Measurements from ENCODE around the gene PPP1R3G.

DNA sequence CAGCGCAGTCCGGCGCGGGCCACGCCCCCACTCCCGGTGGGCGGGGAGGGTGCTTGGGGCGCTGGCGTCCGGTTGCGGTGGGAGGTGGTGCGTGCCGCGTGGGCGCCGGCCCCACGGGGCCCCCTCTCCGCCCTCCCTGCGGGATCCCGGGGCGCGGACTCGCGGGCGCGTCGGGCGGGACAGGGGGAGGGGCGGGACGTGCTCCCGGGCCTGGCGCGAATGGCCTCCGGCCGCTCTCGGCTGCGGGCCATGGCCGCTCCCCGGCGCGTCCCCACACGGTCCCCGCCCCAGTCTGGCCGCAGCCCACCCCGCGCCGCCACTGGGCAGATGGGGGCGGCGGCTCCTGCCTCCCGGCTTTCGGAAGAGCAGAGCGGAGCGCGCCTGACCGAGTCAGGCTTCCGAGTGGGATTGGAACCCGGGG lies 771 bp upstream of the PPP1R3G start:
- TF ChIP-seq POLR2A (IDR thresholded peaks at IDR 0.05; ENCODE audit: low read depth, low read length) (no peak), RFX5 (IDR thresholded peaks at IDR 0.05; ENCODE audit: low read depth, low read length) (no peak), SMC3 (IDR thresholded peaks at IDR 0.05; ENCODE audit: low read depth, low read length) (no peak), MAZ (IDR thresholded peaks at IDR 0.05; ENCODE audit: borderline replicate concordance, low read depth, low read length) (no peak), RAD21 (IDR thresholded peaks at IDR 0.05; ENCODE audit: low read length) (no peak), MAFK (IDR thresholded peaks at IDR 0.05; ENCODE audit: low read depth, low read length) (no peak), BHLHE40 (IDR thresholded peaks at IDR 0.05; ENCODE audit: low read depth, low read length) (no peak)
- TF ChIP-seq, protein P1, sequence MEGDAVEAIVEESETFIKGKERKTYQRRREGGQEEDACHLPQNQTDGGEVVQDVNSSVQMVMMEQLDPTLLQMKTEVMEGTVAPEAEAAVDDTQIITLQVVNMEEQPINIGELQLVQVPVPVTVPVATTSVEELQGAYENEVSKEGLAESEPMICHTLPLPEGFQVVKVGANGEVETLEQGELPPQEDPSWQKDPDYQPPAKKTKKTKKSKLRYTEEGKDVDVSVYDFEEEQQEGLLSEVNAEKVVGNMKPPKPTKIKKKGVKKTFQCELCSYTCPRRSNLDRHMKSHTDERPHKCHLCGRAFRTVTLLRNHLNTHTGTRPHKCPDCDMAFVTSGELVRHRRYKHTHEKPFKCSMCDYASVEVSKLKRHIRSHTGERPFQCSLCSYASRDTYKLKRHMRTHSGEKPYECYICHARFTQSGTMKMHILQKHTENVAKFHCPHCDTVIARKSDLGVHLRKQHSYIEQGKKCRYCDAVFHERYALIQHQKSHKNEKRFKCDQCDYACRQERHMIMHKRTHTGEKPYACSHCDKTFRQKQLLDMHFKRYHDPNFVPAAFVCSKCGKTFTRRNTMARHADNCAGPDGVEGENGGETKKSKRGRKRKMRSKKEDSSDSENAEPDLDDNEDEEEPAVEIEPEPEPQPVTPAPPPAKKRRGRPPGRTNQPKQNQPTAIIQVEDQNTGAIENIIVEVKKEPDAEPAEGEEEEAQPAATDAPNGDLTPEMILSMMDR (conservative IDR thresholded peaks at IDR 0.05; ENCODE audit: low read depth, low read length), result no peak

Data from IMR-90 (cell line).